Measurements from ENCODE around the gene TACR2.

The TACR2 gene

GRCh38 chr10:69367469-69367868 lies 49.2 kb downstream of the TACR2 start:
- H3K9me3 ChIP-seq (ENCODE audit: control insufficient read depth in 5 of 5, low read length in 5 of 5), result no peaks in the 10 kb centered on the region
- no peaks in the 10 kb centered on the region for H3K27me3 ChIP-seq (ENCODE audit: control insufficient read depth in 5 of 5, insufficient read depth in 4 of 5, low read length in 5 of 5)
- H3K4me1 ChIP-seq (ENCODE audit: control insufficient read depth in 5 of 5, insufficient read depth in 5 of 5, low read length in 5 of 5), result peaks cover 2 to 7% (median 7%) of the 10 kb centered on the region in 5 donors
- H3K4me3 ChIP-seq (ENCODE audit: low read depth in 1 of 5, low read length in 5 of 5), result no peak overlapping the region
- H3K27ac ChIP-seq (ENCODE audit: low read depth, low read length), result no peak overlapping the region
- peaks cover 3 to 73% (median 57%) of the 10 kb centered on the region in 5 donors for H3K36me3 ChIP-seq (ENCODE audit: control insufficient read depth in 5 of 5, insufficient read depth in 5 of 5, low read length in 5 of 5)
- H3K9ac ChIP-seq (ENCODE audit: low read length in 5 of 5), result no peak overlapping the region

GRCh38 chr10:69366738-69367137 lies 50.0 kb downstream of the TACR2 start:
- H3K9ac ChIP-seq (ENCODE audit: low read length in 5 of 5), result no peak overlapping the region
- H3K36me3 ChIP-seq (ENCODE audit: control insufficient read depth in 5 of 5, insufficient read depth in 5 of 5, low read length in 5 of 5), result peaks cover 3 to 68% (median 57%) of the 10 kb centered on the region in 5 donors
- H3K27ac ChIP-seq (ENCODE audit: low read depth, low read length), result no peak overlapping the region

GRCh38 chr10:69364232-69364940 lies 52.3 kb downstream of the TACR2 start:
- Histone ChIP-seq H3K36me3 (ENCODE audit: control insufficient read depth in 5 of 5, insufficient read depth in 5 of 5, low read length in 5 of 5) (peaks cover 0 to 63% (median 40%) of the 10 kb centered on the region in 5 donors), H3K9me3 (ENCODE audit: control insufficient read depth in 5 of 5, low read length in 5 of 5) (no peaks in the 10 kb centered on the region), H3K27ac (ENCODE audit: low read depth, low read length) (no peak overlapping the region), H3K9ac (ENCODE audit: low read length in 5 of 5) (no peak overlapping the region), H3K27me3 (ENCODE audit: control insufficient read depth in 5 of 5, insufficient read depth in 4 of 5, low read length in 5 of 5) (no peaks in the 10 kb centered on the region), H3K4me1 (ENCODE audit: control insufficient read depth in 5 of 5, insufficient read depth in 5 of 5, low read length in 5 of 5) (peaks cover 5 to 38% (median 31%) of the 10 kb centered on the region in 5 donors), H3K4me3 (ENCODE audit: low read depth in 1 of 5, low read length in 5 of 5) (no peak overlapping the region)

More at GRCh38 chr10:69366738-69367137, 50.0 kb downstream of the TACR2 start:
- H3K4me3 ChIP-seq (ENCODE audit: low read depth in 1 of 5, low read length in 5 of 5), result no peak overlapping the region
- H3K4me1 ChIP-seq (ENCODE audit: control insufficient read depth in 5 of 5, insufficient read depth in 5 of 5, low read length in 5 of 5), result peaks cover 3 to 14% (median 10%) of the 10 kb centered on the region in 5 donors
- H3K9me3 ChIP-seq (ENCODE audit: control insufficient read depth in 5 of 5, low read length in 5 of 5), result no peaks in the 10 kb centered on the region
- H3K27me3 ChIP-seq (ENCODE audit: control insufficient read depth in 5 of 5, insufficient read depth in 4 of 5, low read length in 5 of 5), result no peaks in the 10 kb centered on the region

GRCh38 chr10:69363666-69364065 lies 53.1 kb downstream of the TACR2 start:
- H3K4me1 ChIP-seq (ENCODE audit: control insufficient read depth in 5 of 5, insufficient read depth in 5 of 5, low read length in 5 of 5), result peaks cover 5 to 42% (median 36%) of the 10 kb centered on the region in 5 donors

GRCh38 chr10:69362471-69362954 lies 54.2 kb downstream of the TACR2 start:
- H3K9ac ChIP-seq (ENCODE audit: low read length in 5 of 5), result no peak overlapping the region
- peaks cover 5 to 42% (median 36%) of the 10 kb centered on the region in 5 donors for H3K4me1 ChIP-seq (ENCODE audit: control insufficient read depth in 5 of 5, insufficient read depth in 5 of 5, low read length in 5 of 5)
- peak overlapping the region in 1 of 5 donors; percentile 11 for H3K4me3 ChIP-seq (ENCODE audit: low read depth in 1 of 5, low read length in 5 of 5)

More at GRCh38 chr10:69363666-69364065, 53.1 kb downstream of the TACR2 start:
- Histone ChIP-seq H3K27ac (ENCODE audit: low read depth, low read length) (peak overlapping the region; percentile 16), H3K9me3 (ENCODE audit: control insufficient read depth in 5 of 5, low read length in 5 of 5) (no peaks in the 10 kb centered on the region), H3K9ac (ENCODE audit: low read length in 5 of 5) (no peak overlapping the region), H3K36me3 (ENCODE audit: control insufficient read depth in 5 of 5, insufficient read depth in 5 of 5, low read length in 5 of 5) (peaks cover 0 to 56% (median 33%) of the 10 kb centered on the region in 5 donors), H3K27me3 (ENCODE audit: control insufficient read depth in 5 of 5, insufficient read depth in 4 of 5, low read length in 5 of 5) (no peaks in the 10 kb centered on the region), H3K4me3 (ENCODE audit: low read depth in 1 of 5, low read length in 5 of 5) (no peak overlapping the region)

DNA sequence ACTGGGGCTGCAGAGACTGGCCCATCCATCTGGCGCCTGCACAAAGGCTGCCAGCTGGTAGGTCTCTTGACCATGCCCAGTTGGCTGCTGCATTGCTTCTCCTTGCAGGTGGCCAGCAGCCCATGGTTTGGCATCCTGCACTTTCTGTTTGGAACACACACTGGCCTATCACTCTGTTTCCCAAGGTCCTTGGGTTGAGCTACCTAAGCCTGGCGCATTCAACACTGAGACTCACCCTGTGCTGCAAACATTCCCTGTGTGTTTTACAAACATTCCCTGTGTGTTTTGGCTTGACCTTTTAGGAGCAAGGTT lies 55.5 kb downstream of the TACR2 start:
- Histone ChIP-seq H3K27ac (ENCODE audit: low read depth, low read length) (no peak overlapping the region), H3K4me1 (ENCODE audit: control insufficient read depth in 5 of 5, insufficient read depth in 5 of 5, low read length in 5 of 5) (peaks cover 5 to 42% (median 36%) of the 10 kb centered on the region in 5 donors), H3K27me3 (ENCODE audit: control insufficient read depth in 5 of 5, insufficient read depth in 4 of 5, low read length in 5 of 5) (no peaks in the 10 kb centered on the region)

More at GRCh38 chr10:69362471-69362954, 54.2 kb downstream of the TACR2 start:
- no peaks in the 10 kb centered on the region for H3K27me3 ChIP-seq (ENCODE audit: control insufficient read depth in 5 of 5, insufficient read depth in 4 of 5, low read length in 5 of 5)
- H3K9me3 ChIP-seq (ENCODE audit: control insufficient read depth in 5 of 5, low read length in 5 of 5), result no peaks in the 10 kb centered on the region
- peak overlapping the region; percentile 16 for H3K27ac ChIP-seq (ENCODE audit: low read depth, low read length)
- peaks cover 0 to 47% (median 26%) of the 10 kb centered on the region in 5 donors for H3K36me3 ChIP-seq (ENCODE audit: control insufficient read depth in 5 of 5, insufficient read depth in 5 of 5, low read length in 5 of 5)

DNA sequence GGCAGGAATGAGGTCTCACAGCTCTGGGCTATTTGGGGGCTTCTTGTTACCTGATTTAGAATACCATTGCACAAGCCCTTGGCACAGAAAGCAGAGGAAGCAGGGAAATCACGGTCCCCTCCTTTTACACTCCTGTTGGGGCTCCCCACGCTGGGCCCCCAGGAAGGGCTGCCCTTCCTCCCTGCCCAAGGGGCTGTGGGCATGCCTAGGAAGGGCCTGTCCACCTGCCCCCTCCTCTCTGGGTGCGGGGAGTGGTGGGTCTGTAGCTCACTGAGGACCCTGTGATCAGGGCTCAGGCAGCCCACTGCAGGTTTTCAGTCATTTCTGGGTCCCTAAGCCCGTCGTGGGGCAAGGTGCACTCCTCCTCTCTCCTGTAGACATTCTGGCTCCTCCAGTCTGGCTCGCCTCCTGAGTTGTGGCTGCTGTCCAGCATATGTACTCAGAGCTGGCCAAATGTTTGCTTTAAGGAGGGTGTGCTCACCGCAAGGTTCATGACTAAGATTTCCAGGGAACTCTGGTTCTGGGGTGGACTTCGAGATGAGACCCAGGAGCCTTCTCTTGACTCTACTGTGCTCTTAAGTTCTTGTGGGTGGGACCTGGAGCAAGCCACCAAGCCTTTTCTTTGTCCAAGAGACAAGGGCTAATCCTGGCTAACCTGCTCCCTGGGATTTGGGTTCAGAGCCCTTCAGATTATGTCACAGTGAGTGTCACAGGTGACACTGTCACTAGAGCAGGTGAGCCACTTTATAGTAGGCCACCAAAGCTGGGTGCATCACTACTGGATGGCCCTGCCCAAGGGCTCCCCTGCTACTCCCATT lies 56.0 kb downstream of the TACR2 start:
- no peak overlapping the region for H3K9ac ChIP-seq (ENCODE audit: low read length in 5 of 5)
- H3K4me3 ChIP-seq (ENCODE audit: low read depth in 1 of 5, low read length in 5 of 5), result peak overlapping the region in 1 of 5 donors; percentile 12
- H3K27me3 ChIP-seq (ENCODE audit: control insufficient read depth in 5 of 5, insufficient read depth in 4 of 5, low read length in 5 of 5), result no peaks in the 10 kb centered on the region
- peaks cover 5 to 42% (median 36%) of the 10 kb centered on the region in 5 donors for H3K4me1 ChIP-seq (ENCODE audit: control insufficient read depth in 5 of 5, insufficient read depth in 5 of 5, low read length in 5 of 5)
- no peaks in the 10 kb centered on the region for H3K9me3 ChIP-seq (ENCODE audit: control insufficient read depth in 5 of 5, low read length in 5 of 5)
- peaks cover 0 to 32% (median 10%) of the 10 kb centered on the region in 5 donors for H3K36me3 ChIP-seq (ENCODE audit: control insufficient read depth in 5 of 5, insufficient read depth in 5 of 5, low read length in 5 of 5)
- no peak overlapping the region for H3K27ac ChIP-seq (ENCODE audit: low read depth, low read length)

More for the DNA sequence above, 55.5 kb downstream of the TACR2 start:
- peak overlapping the region in 1 of 5 donors; percentile 12 for H3K4me3 ChIP-seq (ENCODE audit: low read depth in 1 of 5, low read length in 5 of 5)
- no peaks in the 10 kb centered on the region for H3K9me3 ChIP-seq (ENCODE audit: control insufficient read depth in 5 of 5, low read length in 5 of 5)
- no peak overlapping the region for H3K9ac ChIP-seq (ENCODE audit: low read length in 5 of 5)
- peaks cover 0 to 38% (median 15%) of the 10 kb centered on the region in 5 donors for H3K36me3 ChIP-seq (ENCODE audit: control insufficient read depth in 5 of 5, insufficient read depth in 5 of 5, low read length in 5 of 5)

DNA sequence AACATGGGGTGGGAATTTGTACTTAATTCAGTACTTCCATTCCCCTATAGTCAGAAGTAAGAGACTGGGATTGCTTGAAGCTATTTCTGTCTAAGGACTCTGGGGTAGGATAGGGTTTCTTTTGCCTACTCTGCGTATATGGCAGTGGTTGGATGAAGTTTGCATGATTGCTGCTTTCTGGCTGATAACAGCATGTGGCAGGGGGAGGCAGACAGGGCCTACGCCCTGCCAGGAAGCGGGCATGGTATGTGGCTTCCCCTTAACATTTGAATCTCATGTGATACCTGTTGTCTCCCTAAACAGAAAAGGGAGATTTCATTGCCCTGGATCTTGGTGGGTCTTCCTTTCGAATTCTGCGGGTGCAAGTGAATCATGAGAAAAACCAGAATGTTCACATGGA lies 57.1 kb downstream of the TACR2 start:
- H3K9me3 ChIP-seq (ENCODE audit: control insufficient read depth in 5 of 5, low read length in 5 of 5), result no peaks in the 10 kb centered on the region
- H3K9ac ChIP-seq (ENCODE audit: low read length in 5 of 5), result no peak overlapping the region
- H3K36me3 ChIP-seq (ENCODE audit: control insufficient read depth in 5 of 5, insufficient read depth in 5 of 5, low read length in 5 of 5), result peaks cover 0 to 21% (median 2%) of the 10 kb centered on the region in 5 donors
- H3K27me3 ChIP-seq (ENCODE audit: control insufficient read depth in 5 of 5, insufficient read depth in 4 of 5, low read length in 5 of 5), result no peaks in the 10 kb centered on the region
- no peak overlapping the region for H3K4me3 ChIP-seq (ENCODE audit: low read depth in 1 of 5, low read length in 5 of 5)
- H3K27ac ChIP-seq (ENCODE audit: low read depth, low read length), result no peak overlapping the region
- peaks cover 5 to 42% (median 40%) of the 10 kb centered on the region in 5 donors for H3K4me1 ChIP-seq (ENCODE audit: control insufficient read depth in 5 of 5, insufficient read depth in 5 of 5, low read length in 5 of 5)

GRCh38 chr10:69359148-69359547 lies 57.6 kb downstream of the TACR2 start:
- H3K9ac ChIP-seq (ENCODE audit: low read length in 5 of 5), result no peak overlapping the region
- H3K9me3 ChIP-seq (ENCODE audit: control insufficient read depth in 5 of 5, low read length in 5 of 5), result no peaks in the 10 kb centered on the region
- H3K4me3 ChIP-seq (ENCODE audit: low read depth in 1 of 5, low read length in 5 of 5), result no peak overlapping the region
- H3K27ac ChIP-seq (ENCODE audit: low read depth, low read length), result no peak overlapping the region
- H3K36me3 ChIP-seq (ENCODE audit: control insufficient read depth in 5 of 5, insufficient read depth in 5 of 5, low read length in 5 of 5), result peaks cover 0 to 18% (median 0%) of the 10 kb centered on the region in 5 donors
- H3K27me3 ChIP-seq (ENCODE audit: control insufficient read depth in 5 of 5, insufficient read depth in 4 of 5, low read length in 5 of 5), result no peaks in the 10 kb centered on the region
- H3K4me1 ChIP-seq (ENCODE audit: control insufficient read depth in 5 of 5, insufficient read depth in 5 of 5, low read length in 5 of 5), result peaks cover 5 to 42% (median 40%) of the 10 kb centered on the region in 5 donors

Data from subcutaneous abdominal adipose tissue (tissue), 5 donors.